Loucy (cell line): ENCODE results near the gene BEST1.
"Not testable (repeated sequence)": the region's sequence is repeated elsewhere in the genome, so short reads cannot be mapped to it uniquely, and the experiment has no call there.

ENCODE experiments used
- H2AFZ ChIP-seq: fragments of 200-600 bp; sonication (generic); 2 replicates; pipeline ENCODE4 v1.6.0; 2016; ENCODE audit warnings: antibody characterized with exemption, mild to moderate bottlenecking, low read length, moderate library complexity
- H3F3A ChIP-seq: fragments of 200-600 bp; 2 replicates; pipeline ENCODE4 v1.6.0; 2016; ENCODE audit warnings: antibody characterized with exemption, low read depth, mild to moderate bottlenecking
- H3K27me3 ChIP-seq: fragments of 200-600 bp; sonication (generic); 2 replicates; pipeline ENCODE4 v1.6.1; 2014; ENCODE audit warnings: low read length, mild to moderate bottlenecking; ENCODE audit not compliant: insufficient read depth, poor library complexity, severe bottlenecking
- H3K36me3 ChIP-seq: fragments of 200-600 bp; sonication (generic); 2 replicates; pipeline ENCODE4 v1.6.1; 2016; ENCODE audit warnings: low read length; ENCODE audit not compliant: insufficient read depth
- H3K4me1 ChIP-seq: fragments of 200-600 bp; sonication (generic); 2 replicates; pipeline ENCODE4 v1.5.1; 2014; ENCODE audit warnings: low read length, mild to moderate bottlenecking; ENCODE audit not compliant: insufficient read depth, poor library complexity, severe bottlenecking
- H3K4me2 ChIP-seq: fragments of 200-600 bp; sonication (generic); 2 replicates; pipeline ENCODE4 v1.6.0; 2014; ENCODE audit warnings: antibody characterized with exemption, low read length, low read depth, mild to moderate bottlenecking; ENCODE audit not compliant: poor library complexity, severe bottlenecking
- H3K4me3 ChIP-seq: fragments of 200-600 bp; sonication (generic); 2 replicates; pipeline ENCODE4 v1.5.1; 2014; ENCODE audit warnings: low read length, mild to moderate bottlenecking, mixed read lengths; ENCODE audit not compliant: poor library complexity, severe bottlenecking
- H3K79me2 ChIP-seq: fragments of 200-600 bp; sonication (generic); 2 replicates; pipeline ENCODE4 v1.6.1; 2014; ENCODE audit warnings: low read length; ENCODE audit not compliant: insufficient read depth
- H3K9ac ChIP-seq: fragments of 200-600 bp; sonication (generic); 2 replicates; pipeline ENCODE4 v1.6.0; 2014; ENCODE audit warnings: mild to moderate bottlenecking, low read depth, low read length, moderate library complexity; ENCODE audit not compliant: poor library complexity, severe bottlenecking
- H3K9me2 ChIP-seq: fragments of 200-600 bp; sonication (generic); replicated peaks from 2 replicates; pipeline ENCODE4 v1.6.1; 2016; ENCODE audit warnings: low read depth, low read length, mixed read lengths
- H3K9me3 ChIP-seq: fragments of 200-600 bp; sonication (generic); 2 replicates; pipeline ENCODE4 v1.6.1; 2014; ENCODE audit warnings: mild to moderate bottlenecking, antibody characterized with exemption, low read length, low read depth; ENCODE audit not compliant: insufficient read depth
- H4K20me1 ChIP-seq: fragments of 200-600 bp; sonication (generic); 2 replicates; pipeline ENCODE4 v1.6.0; 2014; ENCODE audit warnings: antibody characterized with exemption, low read length, mild to moderate bottlenecking; ENCODE audit not compliant: insufficient read depth, poor library complexity, severe bottlenecking
- EZH2phosphoT487 ChIP-seq: fragments of 200-600 bp; IDR thresholded peaks from 2 replicates; pipeline ENCODE4 v1.6.1; 2018; ENCODE audit warnings: antibody characterized with exemption, mild to moderate bottlenecking, moderate library complexity, borderline replicate concordance
- TF ChIP-seq, protein P1 (sequence below): fragments of 200-600 bp; sonication (generic); conservative IDR thresholded peaks from 2 replicates; pipeline ENCODE4 v1.5.1; 2014; ENCODE audit warnings: mild to moderate bottlenecking, antibody characterized with exemption, low read length

Gene BEST1

DNA sequence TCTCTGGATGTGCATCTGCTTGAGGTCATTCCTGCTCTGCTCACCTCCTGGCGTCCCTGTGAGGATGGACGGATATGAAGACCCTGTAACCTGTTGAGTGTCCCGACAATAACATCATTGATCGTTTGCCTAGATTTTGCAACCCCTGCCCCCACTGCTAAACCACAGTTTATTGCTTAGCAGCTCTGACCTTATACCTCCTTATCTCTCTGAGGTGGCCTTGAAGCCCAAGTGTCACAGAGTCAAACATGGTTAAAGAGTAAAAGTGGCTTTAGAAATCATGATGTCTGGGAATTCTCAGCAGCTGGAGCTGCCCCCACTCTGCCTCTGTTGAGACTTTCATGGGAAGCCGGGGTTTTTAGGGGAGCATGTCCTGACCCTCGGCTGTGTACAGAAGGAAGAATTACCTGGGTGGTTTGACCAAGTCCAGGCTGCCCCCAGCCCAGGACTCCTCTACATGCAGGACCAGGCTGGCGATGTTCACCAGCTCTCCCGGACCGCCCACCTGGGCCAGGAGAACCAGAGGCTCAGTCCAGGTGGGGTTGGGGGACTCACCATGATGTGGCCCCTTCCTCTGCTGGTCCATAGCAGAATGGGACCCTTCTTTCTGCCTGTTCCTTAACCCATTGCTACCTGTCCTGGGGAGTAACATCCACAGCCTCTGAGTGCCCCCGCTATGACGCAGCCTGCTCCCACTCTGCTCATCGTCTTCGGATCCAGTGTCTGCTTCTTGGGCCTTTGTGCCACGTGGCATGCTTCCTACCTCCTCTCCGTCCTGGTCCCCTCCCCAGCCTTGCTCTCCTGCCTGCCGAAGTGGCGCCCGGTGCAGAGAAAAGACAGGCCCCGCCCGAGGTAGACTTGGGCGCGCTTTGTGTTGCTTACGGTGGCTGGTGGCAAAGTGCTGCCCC is 50.6 kb downstream of the BEST1 start:
- Histone ChIP-seq H3K27me3 (no peaks in the 10 kb centered on the region), H4K20me1 (no peaks in the 10 kb centered on the region), H3K4me2 (no peak overlapping the region), H3F3A (no peaks in the 10 kb centered on the region), H3K36me3 (no peaks in the 10 kb centered on the region), H3K4me1 (no peaks in the 10 kb centered on the region), H2AFZ (no peak overlapping the region), H3K9me2 (no peaks in the 10 kb centered on the region), H3K4me3 (no peak overlapping the region), H3K9ac (no peak overlapping the region), H3K79me2 (no peaks in the 10 kb centered on the region), H3K9me3 (no peaks in the 10 kb centered on the region; the same call in 1 of the 2 replicates)
- TF ChIP-seq EZH2phosphoT487 = no peak
- TF ChIP-seq, protein P1, sequence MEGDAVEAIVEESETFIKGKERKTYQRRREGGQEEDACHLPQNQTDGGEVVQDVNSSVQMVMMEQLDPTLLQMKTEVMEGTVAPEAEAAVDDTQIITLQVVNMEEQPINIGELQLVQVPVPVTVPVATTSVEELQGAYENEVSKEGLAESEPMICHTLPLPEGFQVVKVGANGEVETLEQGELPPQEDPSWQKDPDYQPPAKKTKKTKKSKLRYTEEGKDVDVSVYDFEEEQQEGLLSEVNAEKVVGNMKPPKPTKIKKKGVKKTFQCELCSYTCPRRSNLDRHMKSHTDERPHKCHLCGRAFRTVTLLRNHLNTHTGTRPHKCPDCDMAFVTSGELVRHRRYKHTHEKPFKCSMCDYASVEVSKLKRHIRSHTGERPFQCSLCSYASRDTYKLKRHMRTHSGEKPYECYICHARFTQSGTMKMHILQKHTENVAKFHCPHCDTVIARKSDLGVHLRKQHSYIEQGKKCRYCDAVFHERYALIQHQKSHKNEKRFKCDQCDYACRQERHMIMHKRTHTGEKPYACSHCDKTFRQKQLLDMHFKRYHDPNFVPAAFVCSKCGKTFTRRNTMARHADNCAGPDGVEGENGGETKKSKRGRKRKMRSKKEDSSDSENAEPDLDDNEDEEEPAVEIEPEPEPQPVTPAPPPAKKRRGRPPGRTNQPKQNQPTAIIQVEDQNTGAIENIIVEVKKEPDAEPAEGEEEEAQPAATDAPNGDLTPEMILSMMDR = no peak

DNA sequence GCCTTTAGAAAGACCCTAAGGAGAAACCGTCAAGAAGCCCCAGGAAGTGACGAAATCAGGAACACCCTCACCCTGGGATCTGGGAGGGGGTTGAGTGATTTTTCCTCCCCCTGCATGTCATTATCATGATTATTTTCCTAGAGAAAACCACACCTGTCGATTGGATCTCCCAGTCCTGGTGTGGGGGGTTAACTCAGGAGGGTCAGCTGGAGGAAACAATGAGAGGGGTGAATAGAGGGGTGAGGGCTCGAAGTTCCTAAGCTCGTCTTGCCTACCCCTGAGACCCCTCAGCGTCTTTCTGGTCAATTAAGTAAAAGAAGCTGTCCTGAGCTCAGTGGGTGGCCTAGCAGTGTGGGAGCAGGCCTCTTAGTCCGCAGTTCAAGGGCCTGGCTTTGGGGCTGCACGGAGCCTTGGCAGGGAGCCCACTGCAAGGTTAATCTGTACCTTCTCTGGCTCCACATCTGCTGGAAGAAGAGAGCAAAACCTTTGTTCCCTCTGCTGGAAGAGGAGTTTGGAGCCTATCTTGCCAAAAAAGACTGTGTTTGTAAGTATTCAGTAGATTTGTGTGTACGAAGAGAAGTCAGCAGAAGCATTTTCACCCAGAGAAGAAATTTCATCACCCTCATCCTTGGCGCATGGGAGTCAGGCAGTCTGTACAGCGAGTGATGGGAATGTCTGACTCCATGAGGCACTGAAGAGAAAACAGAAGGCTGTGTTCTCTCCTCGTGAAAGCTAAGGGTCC is 51.5 kb downstream of the BEST1 start:
- Histone ChIP-seq H4K20me1 (no peaks in the 10 kb centered on the region), H3K79me2 (no peaks in the 10 kb centered on the region), H3K4me2 (no peak overlapping the region), H3K4me3 (no peak overlapping the region), H3K9me2 (no peaks in the 10 kb centered on the region), H3K4me1 (no peaks in the 10 kb centered on the region), H3K36me3 (no peaks in the 10 kb centered on the region), H3K9ac (no peak overlapping the region), H3F3A (no peaks in the 10 kb centered on the region), H3K27me3 (no peaks in the 10 kb centered on the region), H3K9me3 (no peaks in the 10 kb centered on the region; the same call in 1 of the 2 replicates), H2AFZ (no peak overlapping the region)
- no peak for TF ChIP-seq EZH2phosphoT487
- TF ChIP-seq, protein P1 = no peak

DNA sequence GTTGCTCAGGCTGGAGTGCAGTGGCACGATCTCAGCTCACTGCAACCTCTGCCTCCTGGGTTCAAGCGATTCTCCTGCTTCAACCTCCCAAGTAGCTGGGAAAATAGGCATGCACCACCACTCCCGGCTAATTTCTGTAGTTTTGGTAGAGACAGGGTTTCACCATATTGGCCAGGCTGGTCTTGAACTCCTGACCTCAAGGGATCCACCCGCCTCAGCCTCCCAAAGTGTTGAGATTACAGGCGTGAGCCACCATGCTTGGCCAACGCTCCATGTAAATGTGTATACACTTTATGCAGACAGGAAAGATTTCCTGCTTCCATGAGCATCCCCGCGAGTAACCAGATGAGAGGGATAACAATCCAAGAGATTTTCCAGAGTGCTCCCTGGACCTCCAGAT is 52.1 kb downstream of the BEST1 start:
- not testable (repeated sequence) for H3K9ac ChIP-seq, H2AFZ ChIP-seq, H3K4me2 ChIP-seq, H3K9me2 ChIP-seq, H3K4me3 ChIP-seq, H3K36me3 ChIP-seq, H3K9me3 ChIP-seq, H4K20me1 ChIP-seq, H3F3A ChIP-seq, H3K79me2 ChIP-seq, H3K27me3 ChIP-seq, H3K4me1 ChIP-seq
